Heart right ventricle (tissue), 16 donors: ENCODE data around the gene FGF9. TPM values are rescaled to one million over a fixed set of nuclear protein-coding genes. Genes with fewer than 3 reads are reported as not detected.

Source experiments
- ATAC-seq, 8 donors: fragments of 200-7000 bp; cut with Tn5 transposase; one replicate each; pipeline ENCODE4 v1.9.1; 2020; ENCODE audit warnings: mild to moderate bottlenecking in 8 of 8, moderate library complexity in 8 of 8, moderate number of reproducible peaks in 1 of 8
- DNase-seq, 2 donors: peaks; one replicate each; pipeline ENCODE4 v3.0.0-alpha.2; 2020
- H3K27ac ChIP-seq, 10 donors: fragments of 200-600 bp; sonication (generic) in 2 of 10; one replicate each; pipeline versions ENCODE4 v1.5.0 to v1.8.0; 2020 to 2022; ENCODE audit warnings: mild to moderate bottlenecking in 3 of 10
- H3K27me3 ChIP-seq, 7 donors: fragments of 200-600 bp; one replicate each; pipeline ENCODE4 v1.8.0; 2021 to 2022; ENCODE audit warnings: mild to moderate bottlenecking in 2 of 7
- H3K36me3 ChIP-seq, 9 donors: fragments of 200-600 bp; sonication (generic) in 1 of 9; one replicate each; pipeline versions ENCODE4 v1.5.0 to v1.8.0; 2020 to 2022; ENCODE audit warnings: mild to moderate bottlenecking in 2 of 9
- H3K4me1 ChIP-seq, 9 donors: fragments of 200-600 bp; sonication (generic) in 1 of 9; one replicate each; pipeline versions ENCODE4 v1.5.0 to v1.8.0; 2020 to 2022; ENCODE audit warnings: mild to moderate bottlenecking in 4 of 9
- H3K4me3 ChIP-seq, 10 donors: fragments of 200-600 bp; sonication (generic) in 2 of 10; one replicate each; pipeline versions ENCODE4 v1.5.0 to v1.8.0; 2020 to 2022; ENCODE audit warnings: mild to moderate bottlenecking in 7 of 10, moderate library complexity in 2 of 10
- H3K9me3 ChIP-seq, 11 donors: fragments of 200-600 bp in 10 of 11; sonication (generic) in 2 of 11; one replicate each; pipeline versions ENCODE4 v1.5.0 to v1.8.0; 2013 to 2022; ENCODE audit warnings: mild to moderate bottlenecking in 2 of 11, control low read depth in 1 of 11, moderate library complexity in 1 of 11
- WGBS, 2 donors: extraction: QIAGEN DNeasy Blood & Tissue Kit; methylation state at CpG; one replicate each; pipeline ENCODE4 v1.1.7; 2013; ENCODE audit warnings: inconsistent platforms in 1 of 2; 5-methylcytosine and 5-hydroxymethylcytosine counted together
- intact Hi-C, 10 donors: fragments of 100-400 bp; cut with DNase I; formaldehyde crosslinking; loops; one replicate each; pipeline versions ENCODE4 v1.11.1 to v1.14.2; 2022
- polyA plus RNA-seq, 2 donors: library from polyadenylated mRNA; stranded (reverse); fragments of 200-250 nt; gene quantifications; one replicate each; pipeline ENCODE4 v1.2.3, GENCODE V29; 2013
- total RNA-seq, 10 donors: library from RNA; stranded (reverse); fragmentation: NEBNext Ultra II Directional in 3 of 10; extraction: Animal tissue kit (Norgen Biotek cat#: 25700) in 3 of 10; gene quantifications; one replicate each; pipeline versions ENCODE4 v1.2.1 to v1.2.4, GENCODE V29; 2021 to 2023
- TF ChIP-seq, protein P1 (sequence below), 9 donors: fragments of 200-600 bp; sonication (generic) in 2 of 9; IDR thresholded peaks; one replicate each; pipeline versions ENCODE4 v1.5.0 to v1.8.0; 2021 to 2022; ENCODE audit warnings: antibody characterized with exemption in 9 of 9, mild to moderate bottlenecking in 5 of 9, moderate library complexity in 1 of 9
- donor health status: Arrhythmogenic right ventricular cardiomyopathy.
- donor health status: ischemic (EF 13 %, LVEDD 7.1; RV severe dilation, severe dysfunction).
- donor health status: healthy with polysubstance abuse.
- donor health status: DM: no; HTN: yes; CAD: no.
- donor health status: DM: no; HTN: no; CAD: no.
- donor health status: ischemic (EF 25% LVEDD 6.9; RV normal size, moderate dysfunction).
- donor health status: ischemic (EF 25% LVEDD 5.7; RV mildly dilated, moderate dysfunction).
- donor health status: healthy.
- donor health status: DM: yes; HTN: yes; CAD: no.
- donor health status: Ischemic cardiomyopathy.
- donor health status: ischemic (EF 35%, LVEDD 5.7; RV mildly dilated, moderate dysfunction).
- donor health status: nonischemic (EF 11% LVEDD 7.7; RV severe dilation, severe dysfunction).
- donor health status: DM: yes; HTN: yes; CAD: no.
- donor health status: PGD.
- donor health status: ischemic (EF 29% LVEDD 5.4; RV normal size, mild dysfunction).
- donor health status: nonischemic (EF 23%, LVEDD 6.1; RV moderate dilation, normal function).

The FGF9 gene
- total and polyA plus RNA-seq, 12 donors: 0.96 to 14.0 (median 9.3) TPM

DNA sequence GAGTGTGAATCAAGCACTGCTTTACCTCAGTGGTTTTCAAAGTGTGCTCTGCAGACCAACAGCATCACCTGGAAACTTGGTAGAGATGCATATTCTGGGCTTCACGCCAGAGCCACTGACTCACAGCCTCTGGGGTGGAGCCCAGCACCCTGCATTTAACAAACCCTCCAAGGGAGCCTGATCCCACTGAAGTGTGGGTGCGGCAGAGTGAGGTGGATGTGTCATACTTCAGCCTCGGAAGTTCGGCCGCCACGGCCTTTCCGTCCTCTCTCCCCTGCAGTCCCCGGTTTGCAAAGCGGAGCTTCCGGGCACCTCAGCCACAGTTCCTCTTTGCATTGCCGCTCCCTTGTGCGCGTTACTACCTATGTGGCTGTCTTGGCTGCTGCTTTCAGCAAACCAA lies 33.6 kb upstream of the FGF9 start:
- intact Hi-C loops: loop anchor here in 8 of 10 donors (5.0 to 10.0 kb wide), 5 partner anchors 638 to 1378 kb away; no protein-coding TSS in a partner anchor
- peaks cover 0 to 5% (median 0%) of the 10 kb centered on the region in 9 donors for H3K4me1 ChIP-seq
- no peak overlapping the region for H3K27ac ChIP-seq
- peaks cover 0 to 21% (median 7%) of the 10 kb centered on the region in 7 donors for H3K27me3 ChIP-seq
- TF ChIP-seq, protein P1, sequence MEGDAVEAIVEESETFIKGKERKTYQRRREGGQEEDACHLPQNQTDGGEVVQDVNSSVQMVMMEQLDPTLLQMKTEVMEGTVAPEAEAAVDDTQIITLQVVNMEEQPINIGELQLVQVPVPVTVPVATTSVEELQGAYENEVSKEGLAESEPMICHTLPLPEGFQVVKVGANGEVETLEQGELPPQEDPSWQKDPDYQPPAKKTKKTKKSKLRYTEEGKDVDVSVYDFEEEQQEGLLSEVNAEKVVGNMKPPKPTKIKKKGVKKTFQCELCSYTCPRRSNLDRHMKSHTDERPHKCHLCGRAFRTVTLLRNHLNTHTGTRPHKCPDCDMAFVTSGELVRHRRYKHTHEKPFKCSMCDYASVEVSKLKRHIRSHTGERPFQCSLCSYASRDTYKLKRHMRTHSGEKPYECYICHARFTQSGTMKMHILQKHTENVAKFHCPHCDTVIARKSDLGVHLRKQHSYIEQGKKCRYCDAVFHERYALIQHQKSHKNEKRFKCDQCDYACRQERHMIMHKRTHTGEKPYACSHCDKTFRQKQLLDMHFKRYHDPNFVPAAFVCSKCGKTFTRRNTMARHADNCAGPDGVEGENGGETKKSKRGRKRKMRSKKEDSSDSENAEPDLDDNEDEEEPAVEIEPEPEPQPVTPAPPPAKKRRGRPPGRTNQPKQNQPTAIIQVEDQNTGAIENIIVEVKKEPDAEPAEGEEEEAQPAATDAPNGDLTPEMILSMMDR (IDR thresholded peaks at IDR 0.05): no peak
- no peak for DNase-seq
- H3K36me3 ChIP-seq: no peaks in the 10 kb centered on the region
- ATAC-seq: no peak
- whole genome bisulfite sequencing, 2 donors: 79 to 81% methylated on average over 13 of the region's 13 CpGs
- H3K9me3 ChIP-seq: peaks cover 0 to 1% (median 0%) of the 10 kb centered on the region in 11 donors
- no peak overlapping the region for H3K4me3 ChIP-seq

DNA sequence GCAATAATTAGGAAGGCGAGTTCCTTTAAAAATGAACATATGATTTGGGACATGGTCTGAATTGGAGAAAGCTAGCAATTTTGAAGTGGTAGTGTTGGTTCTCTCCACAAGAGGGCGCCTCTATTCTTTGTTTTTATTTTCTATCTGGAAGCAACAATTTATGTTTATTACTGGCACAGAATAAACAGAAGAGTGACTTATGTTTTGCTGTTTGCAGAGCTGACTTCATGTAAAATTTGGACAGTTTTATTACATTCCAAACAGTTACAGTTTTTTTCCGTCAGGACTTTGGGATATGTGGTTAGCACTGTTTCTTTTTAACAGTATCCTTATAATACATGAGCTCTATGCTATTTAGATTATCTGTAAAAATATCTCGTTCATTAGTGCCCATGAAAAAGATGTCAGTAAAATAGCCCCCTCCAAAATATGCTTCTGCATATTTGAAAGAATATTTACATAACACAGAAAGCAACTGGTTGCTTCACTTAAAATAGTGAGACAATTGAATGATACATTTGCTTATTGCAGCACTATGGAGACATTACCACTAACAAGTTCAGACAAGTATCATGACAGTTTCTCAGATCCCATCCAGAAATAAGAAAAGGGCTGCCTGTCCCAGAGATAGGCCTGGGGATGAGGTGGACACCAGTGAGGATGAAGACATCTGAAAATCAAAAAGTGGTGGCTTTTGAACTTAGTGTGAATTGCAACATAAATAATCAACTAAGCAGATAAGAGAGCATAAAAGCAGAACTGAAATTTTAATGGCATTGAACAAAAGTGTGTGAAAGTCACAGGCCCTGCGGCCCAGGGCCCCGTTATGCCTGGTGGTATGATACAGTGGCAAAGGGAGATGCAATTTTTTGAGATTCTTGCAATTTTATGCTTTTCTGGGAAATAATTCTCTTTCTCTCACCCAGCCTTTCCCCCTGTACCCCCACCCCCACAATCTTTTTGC lies 32.3 kb upstream of the FGF9 start:
- TF ChIP-seq, protein P1 (IDR thresholded peaks at IDR 0.05): peak; percentile 65 to 91 (median 82)
- H3K27ac ChIP-seq: no peak overlapping the region
- no peaks in the 10 kb centered on the region for H3K9me3 ChIP-seq
- no peaks in the 10 kb centered on the region for H3K36me3 ChIP-seq
- H3K27me3 ChIP-seq: peaks cover 0 to 21% (median 7%) of the 10 kb centered on the region in 7 donors
- ATAC-seq: no peak
- H3K4me3 ChIP-seq: no peak overlapping the region
- no peak for DNase-seq
- intact Hi-C loops: loop anchor here in 8 of 10 donors (5.0 to 10.0 kb wide), 5 partner anchors 636 to 1376 kb away; no protein-coding TSS in a partner anchor
- WGBS, 2 donors: 38 to 41% methylated on average over 6 of the region's 6 CpGs
- H3K4me1 ChIP-seq: peaks cover 0 to 5% (median 0%) of the 10 kb centered on the region in 9 donors

DNA sequence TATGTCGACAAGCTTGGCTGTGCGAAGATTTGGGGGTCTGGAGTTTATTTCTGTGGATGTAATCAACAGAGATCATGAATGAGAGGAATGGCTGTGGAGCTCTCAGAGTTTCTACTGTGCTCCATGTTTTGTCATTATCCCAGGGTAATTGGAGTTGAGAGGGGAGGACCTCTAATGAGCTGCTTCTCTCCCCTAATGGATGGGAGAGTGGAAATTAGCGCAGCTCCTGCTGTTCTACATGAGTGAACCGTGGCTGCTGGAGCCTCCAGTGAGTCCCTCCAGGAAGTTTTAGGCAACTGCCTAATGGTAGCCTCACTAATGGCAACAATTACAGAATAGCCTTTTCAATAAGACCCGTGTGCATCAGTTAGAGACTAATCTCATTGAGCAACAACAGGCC lies 31.3 kb upstream of the FGF9 start:
- DNase-seq (no peak), ATAC-seq (no peak)
- TF ChIP-seq, protein P1 (IDR thresholded peaks at IDR 0.05): no peak
- Histone ChIP-seq H3K27me3 (peaks cover 0 to 21% (median 6%) of the 10 kb centered on the region in 7 donors), H3K27ac (no peak overlapping the region), H3K9me3 (peaks cover 0 to 8% (median 0%) of the 10 kb centered on the region in 11 donors), H3K4me3 (no peak overlapping the region), H3K4me1 (peaks cover 0 to 5% (median 0%) of the 10 kb centered on the region in 9 donors), H3K36me3 (no peaks in the 10 kb centered on the region)
- intact Hi-C loops: loop anchor here in 8 of 10 donors (5.0 to 10.0 kb wide), 5 partner anchors 635 to 1375 kb away; no protein-coding TSS in a partner anchor
- WGBS, 2 donors: 71 to 82% methylated on average over 5 of the region's 5 CpGs

DNA sequence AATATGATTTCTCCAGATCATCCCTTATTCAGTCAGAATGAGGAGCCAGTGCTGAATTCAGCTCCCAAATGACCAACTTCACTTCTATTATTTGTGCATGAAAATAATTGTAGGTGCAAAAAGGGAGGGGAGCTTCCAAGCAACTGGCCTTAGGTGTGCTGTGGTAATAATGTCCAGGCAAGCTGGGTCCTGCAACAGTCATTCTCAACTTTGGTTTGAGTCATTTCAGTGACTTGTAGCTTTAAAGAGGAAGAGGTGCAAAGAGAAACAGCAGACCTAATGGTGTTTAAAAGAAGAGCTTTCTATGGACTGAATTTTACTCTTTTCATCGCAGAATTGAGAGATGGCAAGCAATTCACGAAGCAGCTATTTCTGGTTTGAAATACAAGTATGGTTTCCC lies 29.2 kb upstream of the FGF9 start:
- 89 to 90% methylated on average over 2 of the region's 2 CpGs for WGBS, 2 donors
- ATAC-seq: no peak
- Histone ChIP-seq H3K27ac (no peak overlapping the region), H3K9me3 (peaks cover 0 to 9% (median 0%) of the 10 kb centered on the region in 11 donors), H3K4me1 (peaks cover 0 to 5% (median 0%) of the 10 kb centered on the region in 9 donors), H3K27me3 (peaks cover 0 to 25% (median 11%) of the 10 kb centered on the region in 7 donors), H3K36me3 (no peaks in the 10 kb centered on the region), H3K4me3 (no peak overlapping the region)
- TF ChIP-seq, protein P1 (IDR thresholded peaks at IDR 0.05): no peak
- intact Hi-C loops: loop anchor here in 1 of 10 donors (10.0 kb wide), 1 partner anchor 633 kb away; no protein-coding TSS in a partner anchor
- no peak for DNase-seq
